GM18505 (cell line): ENCODE measurements around the gene NAALAD2.
"Not testable (repeated sequence)": the region's sequence is repeated elsewhere in the genome, so short reads cannot be mapped to it uniquely, and the experiment has no call there.

Source experiments
- ATAC-seq: cut with Tn5 transposase; IDR thresholded peaks from one replicate; pipeline ENCODE4 v1.9.1; 2021; ENCODE audit not compliant: unreplicated experiment
- POLR2A ChIP-seq: IDR thresholded peaks from 4 replicates; pipeline ENCODE4 v1.6.1; 2011; ENCODE audit warnings: borderline replicate concordance; ENCODE audit not compliant: insufficient read depth, insufficient read length; ENCODE audit errors: extremely low read depth

The NAALAD2 gene

DNA sequence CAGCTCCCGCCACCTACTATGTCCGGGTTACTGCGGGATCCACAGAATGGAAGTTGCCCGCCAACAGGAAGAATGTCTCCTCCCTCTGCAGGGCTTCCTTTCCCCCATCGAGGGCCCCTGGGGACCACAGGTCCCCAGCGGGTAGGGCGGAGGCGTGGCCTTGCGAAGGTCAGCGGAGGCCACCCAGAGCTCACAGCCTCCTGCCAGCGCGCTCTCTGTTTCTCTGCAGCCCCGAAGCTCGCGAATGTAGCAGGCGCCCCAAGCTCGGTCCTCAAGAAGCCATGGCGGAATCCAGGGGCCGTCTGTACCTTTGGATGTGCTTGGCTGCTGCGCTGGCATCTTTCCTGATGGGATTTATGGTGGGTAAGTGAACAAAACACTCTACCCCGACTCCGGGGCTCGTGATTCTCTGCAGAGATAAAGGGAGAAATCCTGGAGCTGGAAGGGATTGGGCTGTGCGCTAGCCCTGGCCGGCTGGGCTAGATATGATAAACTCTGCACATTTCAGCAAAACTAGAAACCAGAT lies at the start of gene NAALAD2:
NAALAD2 (plus strand) TSS at position 186 of the 526 bp plus-strand sequence; CDS start at position 282, 96 bp downstream.
- peak; percentile 56 for ATAC-seq
- TF ChIP-seq POLR2A = no peak

DNA sequence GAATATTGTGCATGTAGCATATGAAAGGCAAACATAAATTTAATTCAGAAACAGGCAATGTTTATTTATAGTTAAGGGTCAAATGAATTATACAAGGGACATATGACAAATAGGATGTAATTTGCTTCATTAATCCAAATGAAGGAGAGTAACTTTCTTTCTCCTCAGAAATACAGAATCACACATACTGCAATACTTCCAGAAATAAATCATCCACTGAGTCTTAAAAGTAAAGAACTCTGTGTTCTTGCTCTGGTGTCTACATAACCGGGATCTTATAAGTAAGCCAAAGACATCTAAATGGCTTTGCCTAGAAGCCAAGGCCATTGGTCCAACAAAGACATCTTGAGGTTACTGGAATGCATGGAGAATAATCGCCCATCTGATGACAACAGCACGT lies 48.8 kb upstream of the NAALAD2 start, which contains the start of gene UBTFL1:
UBTFL1 (plus strand) TSS at position 301 of the 400 bp plus-strand sequence; CDS start at position 301, 0 bp downstream.
- ATAC-seq = not testable (repeated sequence)

DNA sequence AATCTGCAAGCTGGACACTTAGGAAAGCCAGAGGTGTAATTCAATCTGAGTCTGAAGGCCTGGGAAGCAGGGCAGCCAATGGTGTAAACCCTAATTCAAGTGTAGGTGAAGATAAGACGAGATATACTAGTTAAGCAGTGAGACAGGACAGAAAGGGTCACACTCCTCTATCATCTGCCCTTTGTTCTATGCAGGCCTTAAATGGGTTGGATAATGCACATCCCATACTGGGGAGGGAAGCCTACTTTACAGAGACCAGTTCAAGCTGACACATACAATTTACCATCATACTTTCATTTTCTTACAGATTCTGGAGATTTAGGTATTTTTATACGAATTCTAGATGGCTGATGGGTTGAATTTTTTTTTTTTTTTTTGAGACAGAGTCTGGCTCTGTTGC lies 45.7 kb upstream of the NAALAD2 start:
- ATAC-seq = not testable (repeated sequence)

DNA sequence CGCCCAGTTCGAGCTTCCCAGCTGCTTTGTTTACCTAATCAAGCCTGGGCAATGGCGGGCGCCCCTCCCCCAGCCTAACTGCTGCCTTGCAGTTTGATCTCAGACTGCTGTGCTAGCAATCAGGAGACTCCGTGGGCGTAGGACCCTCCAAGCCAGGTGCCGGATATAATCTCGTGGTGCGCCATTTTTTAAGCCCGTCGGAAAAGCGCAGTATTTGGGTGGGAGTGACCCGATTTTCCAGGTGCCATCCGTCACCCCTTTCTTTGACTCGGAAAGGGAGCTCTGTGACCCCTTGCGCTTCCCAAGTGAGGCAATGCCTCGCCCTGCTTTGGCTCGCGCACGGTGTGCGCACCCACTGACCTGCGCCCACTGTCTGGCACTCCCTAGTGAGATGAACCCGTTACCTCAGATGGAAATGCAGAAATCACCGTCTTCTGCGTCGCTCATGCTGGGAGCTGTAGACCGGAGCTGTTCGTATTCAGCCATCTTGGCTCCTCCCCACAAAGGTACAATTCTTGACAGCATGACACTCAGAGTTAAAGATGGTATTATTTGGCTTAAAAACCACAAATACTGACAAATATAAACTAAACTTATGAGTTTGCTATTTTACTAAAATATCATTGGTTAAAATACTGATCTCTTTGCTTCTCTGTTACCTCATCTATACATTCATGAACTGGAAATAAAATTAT lies 39.1 kb upstream of the NAALAD2 start:
- not testable (repeated sequence) for ATAC-seq

DNA sequence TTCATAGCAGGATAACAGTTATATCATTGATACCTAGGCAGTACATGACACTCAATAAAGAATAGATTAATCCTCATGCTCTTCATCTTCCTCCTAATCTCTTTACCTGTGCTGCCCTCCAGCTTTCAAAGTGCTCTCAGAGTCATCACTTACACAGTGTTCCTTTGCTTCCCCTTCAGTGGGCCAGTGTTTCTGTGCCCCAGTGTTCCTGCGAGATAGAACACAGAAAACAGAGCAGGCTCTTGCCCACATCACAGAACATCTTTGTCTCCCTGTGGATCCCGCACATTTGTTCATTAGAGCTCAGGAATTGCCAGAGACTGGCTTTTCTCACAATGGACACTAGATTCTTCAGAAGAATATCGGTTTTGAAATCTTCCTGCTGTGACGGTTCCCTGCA lies 36.2 kb upstream of the NAALAD2 start:
- ATAC-seq = not testable (repeated sequence)

DNA sequence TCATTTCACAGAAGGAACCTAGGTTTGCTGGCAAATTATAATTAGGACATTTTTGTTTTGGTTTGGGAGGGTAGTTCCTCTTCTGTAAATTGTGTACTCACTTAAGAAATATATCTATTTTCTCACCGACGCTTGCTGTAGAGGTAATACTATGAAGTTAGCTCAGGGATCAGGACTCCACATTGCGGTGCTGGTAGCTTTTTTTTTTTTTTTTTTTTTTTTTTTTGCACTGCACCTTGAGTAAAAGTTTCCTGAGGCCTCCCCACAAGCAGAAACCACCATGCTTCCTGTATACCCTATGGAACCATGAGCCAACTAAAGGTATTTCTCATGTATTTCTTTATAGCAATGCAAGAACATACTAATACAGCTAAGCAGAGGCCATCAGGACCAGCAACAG lies 34.0 kb upstream of the NAALAD2 start:
- ATAC-seq = no peak
- TF ChIP-seq POLR2A = no peak

DNA sequence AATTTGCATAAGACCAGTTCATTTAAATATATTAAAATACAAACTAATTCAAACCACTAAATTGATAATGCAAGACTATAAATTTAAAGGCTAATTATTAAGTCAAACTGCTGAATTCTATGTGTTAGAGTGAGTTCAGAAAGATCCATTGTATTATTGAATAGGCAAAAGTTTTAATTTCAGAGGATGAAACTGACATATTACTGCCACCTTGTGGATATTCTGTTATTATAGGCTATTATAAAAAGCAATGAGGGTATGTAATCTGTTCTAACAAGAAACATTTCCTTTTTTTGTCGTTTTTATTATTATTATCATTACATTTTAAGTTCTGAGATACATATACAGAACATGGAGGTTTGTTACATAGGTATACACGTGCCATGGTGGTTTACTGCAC lies 20.9 kb upstream of the NAALAD2 start:
- no peak for TF ChIP-seq POLR2A
- no peak for ATAC-seq

DNA sequence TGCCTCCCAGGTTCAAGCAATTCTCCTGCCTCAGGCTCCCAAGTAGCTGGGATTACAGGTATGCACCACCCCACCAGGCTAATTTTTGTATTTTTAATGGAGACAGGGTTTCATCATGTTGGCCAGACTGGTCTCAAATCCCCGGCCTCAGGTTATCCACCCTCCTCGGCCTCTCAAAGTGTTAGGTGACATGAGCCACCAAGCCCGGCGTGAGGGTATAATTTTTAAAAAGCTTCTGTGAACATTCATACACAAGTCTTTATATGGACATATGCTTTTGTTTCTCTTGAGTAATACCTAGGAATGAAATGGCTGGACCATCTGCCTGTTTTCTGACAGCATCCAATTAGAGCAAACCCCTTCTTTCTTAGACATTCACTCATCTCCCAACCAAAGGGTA lies 14.3 kb upstream of the NAALAD2 start:
- ATAC-seq = no peak
- TF ChIP-seq POLR2A = no peak

DNA sequence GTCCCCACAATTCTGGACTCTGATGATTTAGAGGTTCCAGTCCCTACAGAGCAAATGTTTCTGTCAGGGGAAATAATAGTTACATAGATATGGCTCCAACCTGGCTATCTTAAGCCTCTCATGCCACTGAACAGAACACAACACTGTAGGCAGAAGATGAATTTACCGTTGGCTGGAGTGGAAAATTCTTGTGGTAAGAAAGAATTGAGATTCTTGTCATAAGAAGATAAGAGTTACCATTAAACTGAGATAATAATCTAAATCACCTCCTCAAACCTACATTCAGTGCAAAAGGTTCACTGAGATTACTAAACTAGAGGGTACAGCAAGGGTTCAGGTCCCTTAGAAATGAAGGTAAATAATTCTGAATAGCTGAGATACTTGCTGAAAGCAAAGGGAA lies 10.1 kb upstream of the NAALAD2 start:
- ATAC-seq = no peak
- no peak for TF ChIP-seq POLR2A

DNA sequence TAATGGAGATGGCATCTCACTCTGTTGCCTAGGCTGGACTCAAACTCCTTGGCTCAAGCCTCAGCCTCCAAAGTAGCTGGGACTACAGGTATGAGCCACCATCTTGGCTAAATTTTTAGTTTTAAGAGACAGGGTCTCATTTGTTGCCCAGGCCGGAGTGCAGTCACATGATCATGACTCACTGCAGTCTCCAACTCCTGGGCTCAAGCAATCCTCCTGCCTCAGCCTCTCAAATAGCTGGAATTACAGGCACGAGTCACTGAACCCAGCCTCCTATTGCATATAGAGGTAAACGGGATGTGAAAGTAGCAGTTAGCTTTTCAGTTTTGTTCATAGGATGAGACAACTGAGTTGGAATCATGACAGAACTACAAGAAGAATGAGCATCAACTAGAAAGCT lies 9.5 kb upstream of the NAALAD2 start:
- no peak for ATAC-seq
- no peak for TF ChIP-seq POLR2A

DNA sequence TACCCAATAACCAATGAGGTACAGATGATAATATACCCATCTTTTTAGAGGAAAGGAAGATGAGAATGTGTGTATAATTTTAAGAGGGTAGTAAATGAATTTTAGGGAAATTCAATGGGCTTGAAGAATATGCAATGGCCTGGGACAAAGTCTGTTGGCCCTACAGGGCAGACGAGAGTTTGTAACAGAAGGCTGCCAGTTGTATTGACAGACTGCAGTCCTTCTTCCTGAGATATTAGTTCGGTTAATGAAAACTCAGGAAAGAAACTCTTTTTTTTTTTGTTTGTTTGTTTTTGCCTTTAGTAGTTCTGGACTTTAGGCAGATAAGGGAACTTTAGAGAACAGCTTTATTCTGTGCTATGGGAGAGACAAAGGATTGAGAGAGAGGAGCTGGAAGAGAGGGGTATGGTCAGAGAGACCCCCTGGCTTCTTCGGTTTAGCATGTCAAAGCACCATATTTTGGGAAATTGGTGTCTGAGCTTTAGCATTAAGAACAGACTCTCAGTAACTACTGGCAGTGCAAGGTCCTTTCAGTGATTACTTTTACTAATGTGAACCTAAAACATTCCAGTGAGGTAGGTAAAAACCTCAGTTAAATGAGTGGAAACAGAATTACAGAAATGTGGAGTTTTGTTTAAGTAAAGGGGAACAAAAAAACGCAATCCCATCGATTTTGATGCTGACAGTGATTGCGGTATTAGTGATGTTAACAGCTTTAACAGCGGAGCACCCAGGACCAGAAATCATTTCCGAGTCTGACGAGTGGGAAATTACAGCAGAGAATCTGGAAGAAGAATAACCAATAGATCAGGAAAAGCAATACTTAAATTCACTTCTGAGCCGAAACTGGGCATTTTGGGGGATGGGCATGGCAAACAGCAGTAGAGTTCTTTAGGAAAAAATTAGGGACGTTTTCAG lies 644 bp upstream of the NAALAD2 start:
- no peak for TF ChIP-seq POLR2A
- ATAC-seq = no peak

DNA sequence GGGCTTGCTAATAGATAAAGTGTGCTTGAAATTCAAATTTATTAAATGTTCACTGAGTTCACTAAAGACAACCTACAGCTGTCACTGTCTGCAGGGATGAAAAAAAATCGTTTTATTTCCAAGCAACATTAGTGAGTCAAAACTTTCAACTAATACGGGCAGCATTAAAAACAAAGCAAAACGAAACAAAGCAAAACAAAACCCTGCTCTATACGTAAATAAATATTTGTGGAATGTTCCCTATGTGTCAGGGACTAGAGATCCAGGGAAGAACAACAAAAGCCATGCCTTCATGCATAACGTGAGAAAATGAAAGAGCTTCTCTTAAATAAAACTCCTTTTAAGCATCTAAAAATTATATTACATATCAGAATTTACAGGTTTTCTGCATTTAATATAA lies 553 bp downstream of the NAALAD2 start:
- ATAC-seq = peak; percentile 25
- no peak for TF ChIP-seq POLR2A

DNA sequence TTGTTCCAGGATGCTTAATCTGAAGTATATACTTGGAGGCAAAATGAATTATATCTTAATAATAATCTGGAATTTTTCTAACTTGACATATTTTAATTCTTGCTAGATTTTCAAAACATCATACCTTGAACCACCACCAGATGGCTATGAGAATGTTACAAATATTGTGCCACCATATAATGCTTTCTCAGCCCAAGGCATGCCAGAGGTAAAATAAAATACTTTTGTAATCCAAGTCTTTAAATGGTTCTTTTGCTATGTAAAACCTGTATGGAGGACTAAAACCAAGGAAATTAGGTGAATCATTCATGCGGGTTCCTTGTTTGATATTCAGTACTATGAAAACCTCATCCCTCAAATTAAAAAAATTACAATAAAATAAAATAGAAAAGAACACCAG lies 14.4 kb downstream of the NAALAD2 start:
- TF ChIP-seq POLR2A = no peak
- ATAC-seq = no peak

DNA sequence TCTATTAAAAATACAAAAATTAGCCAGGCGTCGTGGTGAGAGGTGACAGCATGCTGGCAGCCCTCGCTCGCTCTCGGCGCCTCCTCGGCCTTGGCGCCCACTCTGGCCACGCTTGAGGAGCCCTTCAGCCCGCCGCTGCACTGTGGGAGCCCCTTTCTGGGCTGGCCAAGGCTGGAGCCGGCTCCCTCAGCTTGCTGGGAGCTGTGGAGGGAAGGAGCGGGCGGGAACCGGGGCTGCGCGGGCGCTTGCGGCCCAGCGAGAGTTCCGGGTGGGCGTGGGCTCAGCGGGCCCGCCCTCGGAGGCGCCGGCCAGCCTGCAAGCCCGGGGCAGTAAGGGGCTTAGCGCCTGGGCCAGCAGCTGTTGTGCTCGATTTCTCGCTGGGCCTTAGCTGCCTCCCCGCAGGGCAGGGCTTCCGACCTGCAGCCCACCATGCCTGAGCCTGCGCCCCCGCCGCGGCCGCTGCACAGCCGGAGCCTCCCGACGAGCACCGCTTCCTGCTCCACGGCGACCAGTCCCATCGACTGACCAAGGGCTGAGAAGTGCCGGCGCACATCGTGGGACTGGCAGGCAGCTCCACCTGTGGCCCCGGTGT lies 32.6 kb downstream of the NAALAD2 start:
- not testable (repeated sequence) for ATAC-seq

DNA sequence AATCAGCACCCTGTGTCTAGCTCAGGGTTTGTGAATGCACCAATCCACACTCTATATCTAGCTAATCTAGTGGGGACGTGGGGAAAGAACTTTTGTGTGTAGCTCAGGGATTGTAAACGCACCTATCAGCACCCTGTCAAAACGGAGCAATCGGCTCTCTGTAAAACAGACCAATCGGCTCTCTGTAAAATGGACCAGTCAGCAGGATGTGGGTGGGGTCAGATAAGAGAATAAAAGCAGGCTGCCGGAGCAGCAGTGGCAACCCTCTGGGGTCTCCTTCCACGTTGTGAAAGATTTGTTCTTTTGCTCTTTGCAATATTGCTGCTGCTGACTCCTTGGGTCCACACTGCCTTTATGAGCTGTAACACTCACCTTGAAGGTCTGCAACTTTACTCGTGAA lies 33.2 kb downstream of the NAALAD2 start:
- not testable (repeated sequence) for ATAC-seq
